Measurements from ENCODE around the gene CYP11A1.

CYP11A1 gene

DNA sequence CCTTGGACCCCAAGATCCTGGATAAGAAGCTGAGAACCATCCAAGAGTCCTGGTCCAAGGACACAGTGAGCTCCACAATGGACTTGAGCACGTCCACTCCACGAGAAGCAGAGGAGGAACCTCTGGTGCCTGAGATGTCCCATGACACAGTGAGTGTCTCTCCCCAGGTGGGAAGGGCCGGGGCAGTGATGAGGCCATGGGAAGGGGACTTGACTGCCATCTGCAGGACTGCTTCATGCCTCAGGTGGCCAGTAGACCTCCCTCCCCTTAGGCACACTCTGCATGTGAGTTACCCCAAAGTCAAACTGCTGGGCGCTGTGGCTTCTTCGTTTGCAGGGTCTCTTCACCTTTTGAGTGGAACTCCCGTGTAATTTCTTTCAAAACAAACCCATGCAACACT, 71.6 kb downstream of the CYP11A1 start:
- no peak for DNase-seq

DNA sequence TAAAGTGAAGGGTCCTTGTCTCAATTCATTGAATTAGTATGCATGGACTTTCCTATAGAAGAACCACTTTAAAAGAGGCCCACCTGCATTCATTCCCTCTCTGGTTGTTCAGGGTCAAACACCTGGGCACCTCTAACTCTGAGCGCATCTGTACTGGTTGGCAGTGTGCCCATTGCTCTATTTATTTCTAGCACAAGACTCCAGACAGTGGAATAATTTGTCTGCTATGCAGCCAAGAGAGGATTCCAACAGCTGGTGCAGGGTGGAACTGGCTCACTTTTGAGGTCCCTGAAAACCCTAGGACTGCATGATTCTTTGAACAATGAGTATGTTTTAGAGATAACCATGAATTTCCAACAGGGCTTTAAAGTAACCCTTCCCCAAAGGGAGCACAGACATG, 73.4 kb downstream of the CYP11A1 start:
- DNase-seq, result no peak

DNA sequence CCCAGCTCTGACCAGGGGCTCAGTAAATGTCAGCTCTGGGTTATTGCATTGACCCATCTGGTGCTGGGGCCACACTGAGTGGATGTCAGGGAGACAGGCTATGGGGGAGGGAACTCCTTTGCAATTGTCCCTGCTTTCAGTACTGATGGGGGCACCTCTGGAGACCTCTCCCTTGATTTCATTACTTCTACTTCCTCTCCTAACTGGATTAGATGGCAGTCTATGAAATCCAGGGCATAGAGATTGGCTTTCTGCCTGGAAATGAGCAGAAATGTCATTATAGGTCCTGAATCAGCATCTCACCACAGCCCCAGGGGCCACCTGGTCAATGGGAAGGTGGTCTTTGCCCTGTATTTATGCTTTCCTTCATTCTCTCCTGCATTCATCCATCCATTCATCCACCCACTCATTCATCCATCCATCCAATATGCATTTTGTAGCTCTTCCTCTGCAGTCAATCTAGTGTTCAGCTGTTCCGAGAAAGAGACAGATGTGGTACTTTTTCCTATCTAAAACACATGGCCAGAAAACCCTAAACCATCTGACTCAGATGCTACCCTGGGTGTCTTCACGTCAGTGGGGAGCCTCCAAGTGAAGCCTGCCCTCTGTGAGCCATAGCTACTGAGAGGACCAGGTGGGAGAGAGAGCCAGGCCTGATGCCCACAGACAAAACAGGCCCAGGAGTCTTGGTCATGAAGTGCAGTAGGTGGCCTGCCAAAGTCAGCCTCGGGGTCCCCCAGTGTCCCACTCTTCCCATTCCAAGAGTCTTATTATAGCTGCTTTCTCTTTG, 74.2 kb downstream of the CYP11A1 start:
- no peak for DNase-seq

DNA sequence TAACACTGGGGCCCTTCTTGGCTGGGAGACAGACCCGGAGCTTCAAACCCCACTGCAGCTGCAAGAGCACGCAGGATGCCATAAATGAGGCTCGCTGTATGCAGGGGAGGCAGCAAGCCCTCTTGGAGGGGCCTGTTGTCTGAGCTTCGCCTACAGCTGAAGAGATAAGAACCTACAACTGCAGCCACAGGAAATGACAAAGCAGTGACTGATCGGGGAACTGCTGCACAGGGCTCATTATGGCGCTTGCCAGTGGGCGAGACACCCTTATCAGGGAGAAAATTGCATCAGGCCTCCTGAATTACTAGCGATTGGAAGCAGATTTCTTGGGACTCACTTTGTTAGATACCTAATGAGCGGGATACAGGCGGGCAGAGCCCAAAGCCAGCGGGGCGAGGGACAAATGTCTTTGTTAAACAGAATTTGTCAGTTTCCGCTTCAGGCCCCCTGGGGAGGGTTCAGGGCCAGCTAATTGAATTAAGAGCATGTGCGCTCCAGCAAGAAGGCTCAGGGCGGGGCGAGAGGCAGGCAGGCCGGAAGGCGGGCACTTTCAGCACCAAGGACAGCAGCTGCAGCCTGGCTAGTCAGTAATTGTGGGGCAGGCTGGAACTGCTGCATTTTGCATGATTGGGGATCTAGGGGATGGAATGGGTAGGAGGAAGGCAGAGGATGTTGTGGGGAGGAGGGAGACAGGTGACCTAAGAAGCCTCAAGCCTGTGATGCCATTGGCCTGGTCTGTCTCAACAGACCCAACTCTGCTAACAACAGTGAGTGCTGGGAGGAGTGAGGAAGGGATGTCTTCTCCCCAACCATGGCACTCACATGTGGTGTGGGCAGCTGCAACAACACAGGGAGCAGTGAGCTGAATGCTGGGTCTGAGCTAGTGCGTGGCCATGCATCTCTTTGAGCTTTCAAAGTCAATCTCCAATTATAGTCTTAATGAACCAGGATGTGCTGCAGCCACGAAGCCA, 76.1 kb downstream of the CYP11A1 start:
- peak; percentile 85 to 88 for DNase-seq

DNA sequence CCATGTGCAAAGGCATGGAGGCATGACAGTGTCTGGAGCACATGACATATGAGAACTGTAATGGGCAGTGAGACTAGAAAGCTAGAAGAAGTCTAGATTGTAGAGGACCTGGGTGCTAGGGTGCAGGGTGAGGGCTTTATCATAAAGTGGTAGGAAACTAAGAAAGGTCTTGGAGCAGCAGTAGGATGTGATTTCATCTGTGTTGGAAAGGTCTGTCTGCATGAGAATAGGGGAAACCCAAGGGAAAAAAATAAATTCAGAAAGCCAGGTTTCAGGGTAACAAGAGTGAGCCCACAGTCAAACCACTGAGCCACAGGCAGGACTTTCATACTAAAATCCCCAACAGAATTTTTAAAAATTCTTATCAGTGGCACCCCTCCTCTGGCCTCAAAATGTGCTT, 76.8 kb downstream of the CYP11A1 start:
- no peak for DNase-seq

DNA sequence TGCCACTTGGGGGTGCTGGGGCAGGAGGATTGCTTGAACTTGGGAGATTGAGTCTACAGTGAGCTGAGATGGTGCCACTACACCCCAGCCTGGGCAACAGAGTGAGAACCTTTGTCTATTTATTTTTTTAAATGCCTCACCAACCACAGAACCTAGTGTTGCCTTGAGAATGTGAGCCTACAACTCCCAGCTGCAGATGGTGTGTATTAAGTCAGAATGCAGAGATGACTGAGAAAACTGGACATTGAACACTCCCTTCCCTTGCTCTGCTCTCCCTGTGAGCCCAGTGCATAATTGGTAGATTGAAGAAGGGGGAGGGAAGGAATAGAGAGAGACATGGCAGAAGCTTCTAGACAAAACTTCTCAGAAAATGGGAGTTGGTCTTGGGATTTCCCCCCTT, 77.8 kb downstream of the CYP11A1 start:
- DNase-seq, result no peak
